ENCODE results near the gene SSR1.

- no peak for TF ChIP-seq EZH2 (IDR thresholded peaks at IDR 0.05; ENCODE audit: low read length, unreplicated experiment)
- TF ChIP-seq CTCF (conservative IDR thresholded peaks at IDR 0.05; ENCODE audit: low read depth, low read length), result no peak
These were observed 75.3 kb downstream of the SSR1 start for GRCh38 chr6:7237653-7238188.

Measured in PC-3 (cell line).